ENCODE measurements around the gene PRKCA.

PRKCA gene

GRCh38 chr17:66548659-66549310 lies 246.4 kb downstream of the PRKCA start:
- H3K4me3 ChIP-seq, result no peak overlapping the region
- H3K27me3 ChIP-seq, result no peaks in the 10 kb centered on the region
- no peak for TF ChIP-seq CTCF (IDR thresholded peaks at IDR 0.05)
- intact Hi-C loops (cut with DNase I; ENCODE audit: low total_unique reads), result no loop called here
- H3K9me3 ChIP-seq, result no peaks in the 10 kb centered on the region
- DNase-seq, result no peak
- H3K27ac ChIP-seq, result no peak overlapping the region
- H3K4me1 ChIP-seq, result peaks cover 0 to 11% (median 0%) of the 10 kb centered on the region in 4 donors
- H3K36me3 ChIP-seq, result no peaks in the 10 kb centered on the region

GRCh38 chr17:66549311-66549704 lies 246.9 kb downstream of the PRKCA start:
- no peaks in the 10 kb centered on the region for H3K36me3 ChIP-seq
- H3K4me1 ChIP-seq, result peaks cover 0 to 11% (median 0%) of the 10 kb centered on the region in 4 donors
- DNase-seq, result no peak
- TF ChIP-seq CTCF (IDR thresholded peaks at IDR 0.05), result no peak
- H3K27ac ChIP-seq, result no peak overlapping the region
- no peaks in the 10 kb centered on the region for H3K9me3 ChIP-seq
- intact Hi-C loops (cut with DNase I; ENCODE audit: low total_unique reads), result no loop called here
- H3K4me3 ChIP-seq, result no peak overlapping the region
- no peaks in the 10 kb centered on the region for H3K27me3 ChIP-seq

- DNase-seq, result no peak
- Histone ChIP-seq H3K27ac (no peak overlapping the region), H3K4me1 (peaks cover 0 to 11% (median 0%) of the 10 kb centered on the region in 4 donors), H3K27me3 (no peaks in the 10 kb centered on the region), H3K9me3 (no peaks in the 10 kb centered on the region), H3K4me3 (no peak overlapping the region), H3K36me3 (no peaks in the 10 kb centered on the region)
- intact Hi-C loops (cut with DNase I; ENCODE audit: low total_unique reads), result no loop called here
- no peak for TF ChIP-seq CTCF (IDR thresholded peaks at IDR 0.05)
These were observed 247.4 kb downstream of the PRKCA start for GRCh38 chr17:66549731-66550207.

- Histone ChIP-seq H3K27me3 (no peaks in the 10 kb centered on the region), H3K36me3 (no peaks in the 10 kb centered on the region), H3K4me1 (peaks cover 0 to 11% (median 0%) of the 10 kb centered on the region in 4 donors), H3K27ac (no peak overlapping the region), H3K4me3 (no peak overlapping the region), H3K9me3 (no peaks in the 10 kb centered on the region)
- no peak for DNase-seq
- TF ChIP-seq CTCF (IDR thresholded peaks at IDR 0.05), result no peak
- intact Hi-C loops (cut with DNase I; ENCODE audit: low total_unique reads), result no loop called here
These were observed 249.4 kb downstream of the PRKCA start for GRCh38 chr17:66551839-66552238.

GRCh38 chr17:66552371-66552770 lies 250.0 kb downstream of the PRKCA start:
- no peaks in the 10 kb centered on the region for H3K9me3 ChIP-seq
- H3K27ac ChIP-seq, result no peak overlapping the region
- peaks cover 0 to 11% (median 0%) of the 10 kb centered on the region in 4 donors for H3K4me1 ChIP-seq
- no peaks in the 10 kb centered on the region for H3K27me3 ChIP-seq
- intact Hi-C loops (cut with DNase I; ENCODE audit: low total_unique reads), result no loop called here
- no peaks in the 10 kb centered on the region for H3K36me3 ChIP-seq
- TF ChIP-seq CTCF (IDR thresholded peaks at IDR 0.05), result no peak
- no peak overlapping the region for H3K4me3 ChIP-seq
- DNase-seq, result no peak

Data from tibial artery (tissue), 4 donors.